GM18499 (cell line): ENCODE measurements around the gene GRAMD4.

Source experiments
- ATAC-seq: cut with Tn5 transposase; IDR thresholded peaks from one replicate; pipeline ENCODE4 v1.9.1; 2021; ENCODE audit warnings: moderate number of reproducible peaks; ENCODE audit not compliant: insufficient read depth, unreplicated experiment

The GRAMD4 gene

DNA sequence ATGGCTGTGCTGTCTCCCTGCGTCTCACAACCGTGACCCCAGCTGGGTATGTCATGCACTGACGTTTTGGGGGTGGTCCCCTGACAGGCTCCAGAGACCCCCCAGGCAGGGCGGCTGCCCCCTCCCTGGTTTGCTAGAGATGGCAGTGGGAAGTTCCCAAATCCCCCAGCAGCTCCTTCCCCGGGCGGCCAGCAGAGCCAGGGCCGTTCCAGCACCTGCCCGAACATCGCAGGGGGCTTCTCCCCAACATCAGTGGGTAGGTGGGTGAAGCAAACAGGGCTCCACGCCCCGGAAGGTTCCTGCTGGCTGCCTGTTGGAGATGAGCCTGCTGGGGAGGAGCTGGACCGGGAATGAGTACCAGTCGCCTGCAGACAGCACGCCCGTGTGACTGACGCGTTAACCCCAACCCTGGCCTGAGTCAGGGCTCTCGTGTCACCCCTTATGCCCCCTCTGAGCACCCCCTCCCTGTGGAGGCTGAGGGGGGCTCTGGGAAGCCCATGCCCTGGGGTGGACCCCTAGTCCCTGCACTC lies 45.6 kb downstream of the GRAMD4 start:
- no peak for ATAC-seq

DNA sequence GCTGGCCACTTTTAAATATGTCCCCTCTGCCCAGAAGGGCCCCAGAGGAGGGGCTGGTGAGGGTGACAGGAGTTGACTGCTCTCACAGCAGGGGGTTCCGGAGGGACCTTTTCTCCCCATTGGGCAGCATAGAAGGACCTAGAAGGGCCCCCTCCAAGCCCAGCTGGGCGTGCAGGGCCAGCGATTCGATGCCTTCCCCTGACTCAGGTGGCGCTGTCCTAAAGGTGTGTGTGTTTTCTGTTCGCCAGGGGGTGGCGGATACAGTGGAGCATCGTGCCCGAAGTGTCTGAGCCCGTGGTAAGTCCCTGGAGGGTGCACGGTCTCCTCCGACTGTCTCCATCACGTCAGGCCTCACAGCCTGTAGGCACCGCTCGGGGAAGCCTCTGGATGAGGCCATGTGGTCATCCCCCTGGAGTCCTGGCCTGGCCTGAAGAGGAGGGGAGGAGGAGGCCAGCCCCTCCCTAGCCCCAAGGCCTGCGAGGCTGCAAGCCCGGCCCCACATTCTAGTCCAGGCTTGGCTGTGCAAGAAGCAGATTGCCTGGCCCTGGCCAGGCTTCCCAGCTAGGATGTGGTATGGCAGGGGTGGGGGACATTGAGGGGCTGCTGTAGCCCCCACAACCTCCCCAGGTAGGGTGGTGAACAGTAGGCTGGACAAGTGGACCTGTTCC lies 46.5 kb downstream of the GRAMD4 start:
- ATAC-seq = no peak

DNA sequence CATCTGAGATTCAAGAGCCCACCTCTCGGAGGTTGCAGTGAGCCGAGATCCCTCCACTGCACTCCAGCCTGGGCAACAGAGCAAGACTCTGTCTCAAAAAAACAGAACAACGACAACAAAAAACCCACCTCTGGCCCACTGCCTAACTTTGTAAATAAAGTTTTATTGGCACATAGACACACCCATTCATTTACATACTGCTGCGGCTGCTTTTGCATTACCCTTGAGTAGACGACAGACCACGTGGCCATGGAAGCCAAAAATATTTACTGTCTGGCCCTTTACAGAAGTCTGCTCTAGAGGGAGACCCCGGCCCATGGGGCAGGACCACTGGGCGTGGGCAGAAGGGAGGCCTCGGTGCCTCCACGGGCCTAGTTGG lies 47.0 kb downstream of the GRAMD4 start:
- no peak for ATAC-seq

DNA sequence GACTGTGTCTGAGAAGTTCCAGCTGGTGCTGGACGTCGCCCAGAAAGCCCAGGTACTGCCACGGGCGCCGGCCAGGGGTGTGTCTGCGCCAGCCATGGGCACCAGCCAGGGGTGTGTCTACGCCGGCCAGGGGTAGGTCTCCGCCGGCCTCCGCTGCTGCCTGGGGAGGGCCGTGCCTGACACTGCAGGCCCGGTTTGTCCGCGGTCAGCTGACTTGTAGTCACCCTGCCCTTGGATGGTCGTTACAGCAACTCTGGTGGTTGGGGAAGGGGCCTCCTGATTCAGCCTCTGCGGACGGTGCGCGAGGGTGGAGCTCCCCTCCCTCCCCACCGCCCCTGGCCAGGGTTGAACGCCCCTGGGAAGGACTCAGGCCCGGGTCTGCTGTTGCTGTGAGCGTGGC lies 47.9 kb downstream of the GRAMD4 start:
- ATAC-seq = no peak

DNA sequence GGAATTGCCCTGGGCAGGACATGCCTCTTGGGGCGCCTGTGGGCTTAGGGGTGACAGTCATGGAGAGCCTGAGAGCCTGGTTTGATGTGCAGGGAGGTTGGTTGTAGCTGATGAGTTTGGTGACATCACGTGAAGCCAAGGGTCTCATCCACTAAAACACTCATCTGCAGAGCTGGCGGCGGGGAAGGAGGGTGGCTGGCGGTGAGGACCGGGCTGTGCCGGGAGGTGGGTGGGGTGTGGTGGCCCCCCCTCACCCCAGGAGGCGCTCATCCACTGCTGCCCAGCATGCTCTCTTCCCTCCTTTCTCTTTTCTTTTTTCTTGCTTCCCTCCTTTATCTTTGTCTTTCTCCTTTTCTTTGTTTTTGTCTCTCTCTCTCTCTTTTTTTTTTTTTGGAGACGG lies 49.0 kb downstream of the GRAMD4 start:
- ATAC-seq = no peak

DNA sequence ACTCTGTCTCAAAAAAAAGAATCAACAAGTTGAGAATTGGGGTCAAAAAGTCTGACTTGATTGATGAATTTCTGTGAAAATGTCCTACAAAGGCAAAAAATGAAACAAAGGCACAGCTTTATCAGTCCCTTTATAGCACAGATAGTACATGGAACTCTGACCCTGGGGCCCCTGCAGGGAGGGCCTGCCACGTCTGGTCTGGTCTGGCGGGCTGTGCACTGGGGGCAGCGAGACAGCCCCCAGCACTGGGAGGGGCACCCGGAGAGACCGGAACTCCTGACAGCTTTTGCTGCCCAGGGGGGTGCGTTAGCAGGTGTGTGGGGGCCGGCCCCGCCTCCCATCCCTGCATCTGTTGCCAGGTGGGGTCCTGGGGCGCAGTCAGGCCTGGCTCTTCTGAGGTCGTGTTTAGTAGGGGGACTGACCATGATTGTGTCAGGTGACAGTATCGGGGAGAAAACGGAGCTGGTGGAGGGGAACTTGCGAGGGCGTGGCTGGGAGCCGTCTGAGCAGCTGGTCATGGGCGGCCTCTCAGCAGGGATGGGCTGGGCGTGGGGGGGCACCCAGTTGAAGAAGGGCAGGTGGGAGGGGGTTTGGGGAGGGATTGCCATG lies 51.7 kb downstream of the GRAMD4 start:
- no peak for ATAC-seq

DNA sequence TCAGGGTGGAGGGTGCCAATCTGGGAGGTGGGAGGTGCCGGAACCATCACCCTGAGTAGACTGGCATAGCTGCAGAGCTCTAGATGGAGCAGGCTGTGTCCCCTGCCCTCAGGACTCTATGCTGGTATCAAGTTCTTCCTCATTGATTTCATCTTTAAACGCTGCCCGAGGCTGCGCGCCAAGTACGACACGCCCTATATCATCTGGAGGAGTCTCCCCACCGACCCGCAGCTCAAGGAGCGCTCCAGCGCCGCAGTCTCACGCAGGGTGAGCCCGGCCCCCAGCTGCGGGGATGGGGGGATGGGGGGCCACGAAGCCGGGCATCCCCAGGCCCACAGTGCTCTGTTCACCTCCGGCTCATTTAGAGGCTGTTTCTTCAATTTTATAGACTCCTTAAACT lies 52.5 kb downstream of the GRAMD4 start:
- no peak for ATAC-seq

DNA sequence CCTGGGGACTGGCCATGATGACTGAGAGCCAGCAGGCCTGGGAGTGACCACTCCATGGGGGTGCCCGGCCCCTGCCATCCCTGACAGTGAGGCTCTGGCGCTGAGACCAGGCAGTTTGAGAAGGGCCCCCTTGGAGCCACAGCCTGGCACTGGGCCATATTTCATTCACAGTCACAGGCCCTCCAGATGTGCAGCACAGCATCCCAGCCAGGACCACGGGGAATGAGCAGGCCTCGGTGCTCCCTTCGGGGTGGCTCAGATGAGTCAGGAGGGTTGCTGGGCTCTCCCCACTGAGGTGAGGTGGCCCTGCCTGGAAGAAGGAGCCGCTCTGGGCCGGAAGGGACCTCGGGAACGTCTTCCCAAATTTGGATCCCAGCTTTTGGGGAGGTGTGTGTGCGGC lies 53.0 kb downstream of the GRAMD4 start:
- no peak for ATAC-seq

DNA sequence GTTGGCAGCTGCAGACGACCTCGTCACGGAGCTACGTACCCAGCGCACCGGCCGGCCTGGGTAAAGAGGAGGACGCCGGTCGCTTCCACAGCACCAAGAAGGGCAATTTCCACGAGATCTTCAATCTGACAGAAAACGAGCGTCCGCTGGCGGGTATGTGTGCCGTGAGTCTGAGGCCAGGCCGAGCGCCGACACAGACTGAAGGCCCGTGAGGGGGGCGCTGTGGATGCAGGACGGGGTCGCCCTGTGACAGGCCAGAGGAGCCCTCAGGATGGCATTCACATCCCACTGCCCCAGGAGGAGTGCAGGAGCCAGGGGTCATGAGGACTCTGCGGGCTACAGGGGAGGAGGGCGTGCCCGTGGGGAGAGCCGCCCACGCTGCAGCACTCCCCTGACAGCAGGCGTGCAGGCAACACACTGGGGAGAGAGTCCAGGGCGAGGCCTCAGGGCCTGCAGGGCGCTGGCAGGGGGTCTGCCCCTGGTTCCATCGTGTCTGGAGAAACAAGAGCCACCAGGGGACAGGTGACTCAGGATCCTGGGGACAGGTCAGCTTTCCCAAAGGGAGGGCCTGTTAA lies 53.6 kb downstream of the GRAMD4 start:
- no peak for ATAC-seq

DNA sequence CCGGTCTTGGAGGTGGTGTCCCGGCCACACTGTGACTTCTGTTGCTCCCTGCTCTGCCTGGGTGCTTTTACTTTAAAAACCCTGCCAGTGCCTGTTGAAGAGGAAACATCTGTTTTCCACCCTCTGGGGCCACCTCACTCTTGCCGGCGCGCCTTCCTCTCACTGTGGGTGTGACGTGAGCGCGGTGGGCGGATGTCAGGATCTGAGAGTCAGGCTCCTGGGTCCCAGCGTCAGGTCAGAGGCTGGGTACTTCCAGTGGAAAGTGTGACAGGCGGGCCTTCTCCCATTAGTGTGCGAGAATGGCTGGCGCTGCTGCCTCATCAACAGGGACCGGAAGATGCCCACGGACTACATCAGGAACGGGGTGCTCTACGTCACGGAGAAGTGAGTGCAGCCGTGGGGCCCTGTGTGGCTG lies 54.2 kb downstream of the GRAMD4 start:
- no peak for ATAC-seq

DNA sequence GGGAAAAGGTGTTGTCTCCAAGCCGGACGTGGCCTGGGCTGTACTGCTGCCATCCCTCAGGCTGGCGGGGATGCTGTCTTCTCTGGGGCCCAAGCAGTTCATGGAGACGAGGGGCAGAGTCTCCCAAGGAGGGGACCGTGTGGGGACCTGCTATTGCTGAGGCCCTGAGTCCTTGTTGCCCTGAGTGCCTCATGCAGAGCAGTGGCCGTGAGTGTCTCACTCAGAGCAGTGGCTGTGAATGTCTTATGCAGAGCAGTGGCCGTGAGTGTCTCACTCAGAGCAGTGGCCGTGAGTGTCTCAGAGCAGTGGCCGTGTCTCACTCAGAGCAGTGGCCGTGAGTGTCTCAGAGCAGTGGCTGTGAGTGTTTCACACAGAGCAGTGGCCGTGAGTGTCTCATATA lies 54.7 kb downstream of the GRAMD4 start:
- no peak for ATAC-seq

DNA sequence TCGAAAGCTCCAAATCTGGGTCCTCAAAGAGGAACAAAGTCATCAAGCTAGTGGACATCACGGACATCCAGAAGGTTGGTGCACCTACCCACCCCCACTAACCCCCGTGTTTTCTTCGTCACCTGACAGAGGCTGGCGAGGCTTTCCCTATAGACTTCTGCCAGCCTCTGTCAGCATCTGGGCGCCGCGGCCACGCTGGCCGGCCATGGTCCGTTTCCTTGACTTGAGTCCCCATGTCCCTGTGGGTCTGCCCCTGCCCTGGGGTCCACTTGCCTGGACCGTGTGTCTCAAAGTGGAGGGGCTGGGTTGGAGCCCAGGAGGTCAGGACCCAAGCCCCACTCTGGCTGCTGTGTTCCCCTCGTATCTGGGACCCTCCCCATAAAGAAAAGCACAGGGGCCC lies 55.3 kb downstream of the GRAMD4 start:
- no peak for ATAC-seq

DNA sequence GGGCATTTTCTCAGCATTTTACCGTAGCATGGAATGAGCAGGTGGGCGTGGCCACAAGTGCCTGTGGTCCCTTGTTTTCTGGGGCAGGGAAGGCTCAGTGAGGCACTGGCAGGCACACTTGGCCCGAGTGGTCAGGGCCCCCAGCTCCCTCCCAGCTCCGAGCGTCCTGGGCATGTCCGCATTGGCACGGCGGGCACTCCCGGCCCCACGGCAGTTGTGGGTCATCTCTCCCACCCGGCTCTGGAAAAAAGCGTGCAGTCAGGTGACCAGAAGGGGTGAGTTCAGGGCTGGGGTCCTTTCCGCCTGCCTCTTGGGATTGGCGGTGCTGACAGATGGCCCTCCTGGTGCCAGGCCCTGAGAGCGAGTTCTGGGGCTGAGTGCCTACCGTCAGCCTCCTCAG lies 55.8 kb downstream of the GRAMD4 start:
- ATAC-seq = no peak

DNA sequence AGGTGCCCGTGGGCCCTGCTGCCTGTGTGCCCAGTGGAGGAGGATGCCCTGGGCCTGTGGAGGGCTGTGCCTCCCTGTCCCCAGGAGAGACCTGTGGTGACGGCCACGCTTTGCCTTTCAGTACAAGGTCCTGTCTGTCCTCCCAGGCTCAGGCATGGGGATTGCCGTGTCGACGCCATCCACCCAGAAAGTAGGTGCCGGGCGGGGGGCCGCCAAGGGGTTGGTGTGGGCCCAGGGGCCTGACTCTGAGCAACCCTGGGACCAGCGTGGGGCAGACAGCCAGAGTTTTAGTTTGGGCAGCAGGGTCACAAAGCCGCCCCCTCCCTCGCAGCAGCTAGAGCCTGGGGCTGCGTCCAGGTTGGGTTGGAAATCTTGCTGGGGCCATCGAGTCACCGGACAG lies 56.3 kb downstream of the GRAMD4 start:
- no peak for ATAC-seq

DNA sequence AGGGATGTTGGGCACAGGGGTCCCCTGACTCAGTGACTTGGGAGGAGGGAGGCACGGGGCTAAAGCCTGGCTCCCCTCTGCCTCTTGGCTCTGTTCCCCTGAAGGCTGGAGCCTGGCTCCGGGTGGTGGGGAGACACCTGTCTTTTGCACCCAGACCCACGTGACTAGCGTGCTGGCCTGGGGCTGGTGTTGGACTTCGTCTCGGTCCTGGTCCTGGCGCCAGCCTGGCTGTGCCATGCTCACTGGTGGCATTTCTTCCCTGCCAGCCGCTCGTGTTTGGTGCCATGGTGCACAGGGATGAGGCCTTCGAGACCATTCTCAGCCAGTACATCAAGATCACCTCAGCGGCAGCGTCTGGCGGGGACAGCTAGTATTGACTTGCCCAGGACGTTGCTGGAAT lies 56.7 kb downstream of the GRAMD4 start:
- no peak for ATAC-seq

DNA sequence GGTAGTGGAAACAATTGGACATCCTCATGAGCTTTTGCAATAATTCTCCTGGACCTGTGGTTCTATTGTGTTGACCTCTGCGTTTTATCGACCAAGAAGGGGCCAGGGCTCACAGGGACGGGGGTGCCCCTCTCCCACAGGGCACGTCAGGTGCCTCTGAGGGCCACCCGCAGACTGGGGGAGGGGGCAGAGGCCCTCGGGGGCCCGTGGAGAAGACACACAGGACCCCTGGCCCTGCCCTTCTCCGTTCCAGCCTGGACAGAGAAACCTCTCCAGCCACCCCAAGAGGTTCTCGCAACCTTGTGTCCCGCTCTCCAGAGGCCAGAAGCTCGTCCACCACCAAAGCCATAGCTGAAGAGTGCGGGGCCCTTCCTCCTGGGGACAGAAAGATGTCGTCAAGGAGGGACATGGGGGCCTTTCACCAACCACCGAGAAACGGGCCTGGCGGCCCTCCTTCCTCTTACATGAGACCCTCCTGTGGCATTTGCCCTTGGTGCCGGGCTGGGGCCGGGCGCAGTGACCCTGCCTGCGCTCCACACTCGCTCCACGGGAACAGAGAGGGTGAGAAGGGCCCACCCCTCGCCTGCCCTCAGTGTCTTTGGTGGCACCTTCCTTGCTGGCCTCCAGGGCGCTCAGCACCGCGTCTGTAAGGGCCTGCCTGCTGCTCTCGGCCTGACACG lies 57.3 kb downstream of the GRAMD4 start:
- no peak for ATAC-seq

DNA sequence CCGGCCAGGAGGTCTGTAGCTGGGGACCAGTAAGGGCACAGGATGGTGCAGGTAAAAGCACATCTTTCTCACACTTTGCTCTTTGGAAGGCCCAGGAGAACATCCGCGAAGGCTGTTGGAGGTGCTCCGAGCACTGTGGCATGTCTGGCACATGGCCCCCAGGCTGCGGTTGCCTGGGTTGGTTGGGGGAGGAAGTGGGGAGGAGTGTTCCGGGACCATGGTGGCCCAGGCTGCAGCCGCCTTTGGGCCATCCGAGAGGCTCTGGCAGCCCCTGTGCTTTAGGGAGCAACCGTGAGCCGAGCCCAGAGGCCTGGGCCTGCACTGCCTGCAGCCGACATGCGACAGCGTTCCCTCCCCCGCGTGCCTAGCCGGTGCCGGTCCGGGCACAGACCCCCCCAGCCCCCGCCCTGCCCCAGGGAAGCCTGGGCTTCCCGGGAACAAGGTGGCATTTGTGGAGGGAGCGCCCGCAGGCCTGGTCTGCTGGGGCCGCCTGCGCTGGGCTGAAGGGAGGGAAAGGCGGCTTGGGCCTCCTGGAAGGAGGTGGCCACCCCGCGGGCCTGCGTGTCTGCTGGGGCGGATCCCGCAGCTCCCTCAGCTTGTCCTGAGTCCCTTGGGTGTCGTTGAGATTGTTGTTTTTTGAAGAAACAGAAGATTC lies 57.9 kb downstream of the GRAMD4 start:
- no peak for ATAC-seq

DNA sequence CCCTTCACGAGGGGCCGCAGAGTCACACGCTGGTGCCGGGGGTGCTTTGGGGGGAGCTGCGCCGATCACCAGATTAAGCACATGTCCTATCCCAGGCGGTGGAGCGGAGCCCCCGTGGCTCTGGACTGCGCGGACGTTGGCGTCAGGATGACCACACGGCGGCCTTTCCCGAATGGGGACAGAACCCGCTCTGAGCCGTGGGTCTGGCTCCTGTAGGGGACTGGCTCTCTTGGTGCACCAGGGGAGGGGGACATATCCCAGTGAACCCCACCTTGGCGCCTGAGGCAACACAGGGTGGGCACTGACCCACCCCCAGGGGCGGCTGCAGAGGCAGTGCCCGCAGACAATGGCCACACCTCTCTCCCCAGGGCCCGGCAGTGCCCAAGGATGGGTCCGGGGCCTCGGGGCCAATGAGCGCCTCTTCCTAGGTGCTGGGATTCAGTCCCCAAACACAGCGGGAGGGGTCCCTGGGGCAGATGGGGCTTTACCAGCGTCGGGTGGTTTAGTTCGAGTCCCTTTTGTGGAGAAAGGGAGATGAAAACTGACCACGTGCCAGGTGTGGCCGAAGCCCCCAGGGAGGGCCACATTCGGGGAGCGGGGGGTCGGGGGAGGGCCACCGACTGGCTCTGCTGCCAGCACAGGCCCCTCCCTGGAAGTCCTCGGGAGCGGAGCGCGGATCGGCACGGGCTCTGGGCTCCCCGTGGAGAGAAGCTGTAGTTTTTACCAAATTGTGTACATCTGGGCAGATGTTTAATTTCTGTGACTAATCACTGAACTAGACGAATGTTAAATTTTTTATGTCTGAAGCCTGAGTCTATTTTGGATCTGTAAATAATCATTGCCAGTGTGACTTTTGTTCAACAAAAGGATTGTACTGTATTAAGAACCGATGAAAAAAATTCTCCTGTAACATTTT lies 58.9 kb downstream of the GRAMD4 start:
- ATAC-seq = no peak

DNA sequence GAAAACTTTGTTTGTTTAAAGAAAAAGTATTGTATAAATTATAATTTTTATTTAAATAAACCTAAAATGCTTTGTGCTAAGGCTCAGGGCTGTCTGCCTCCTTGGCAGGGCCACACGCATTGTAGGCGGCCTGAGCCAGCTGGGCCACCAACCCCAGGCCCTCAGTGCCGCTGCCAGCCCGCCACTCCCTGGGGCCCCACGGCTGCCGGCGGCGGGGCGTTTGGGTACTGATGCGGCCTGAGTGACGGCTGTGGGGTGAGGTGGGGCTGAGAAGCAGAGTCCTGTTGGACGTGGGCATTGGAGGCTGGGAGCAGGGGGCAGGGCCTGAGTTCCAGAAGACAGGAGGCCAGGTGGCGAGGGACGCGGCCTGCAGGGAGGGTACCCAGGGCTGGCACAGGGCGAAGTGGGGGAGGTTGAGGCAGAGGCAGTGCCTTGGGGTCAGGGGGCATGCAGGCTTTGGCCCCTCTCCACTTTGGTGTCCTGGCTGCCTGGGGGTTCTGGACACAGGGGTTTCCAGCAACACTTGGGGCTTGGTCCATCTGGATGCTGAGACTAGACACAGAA lies 59.6 kb downstream of the GRAMD4 start:
- no peak for ATAC-seq

DNA sequence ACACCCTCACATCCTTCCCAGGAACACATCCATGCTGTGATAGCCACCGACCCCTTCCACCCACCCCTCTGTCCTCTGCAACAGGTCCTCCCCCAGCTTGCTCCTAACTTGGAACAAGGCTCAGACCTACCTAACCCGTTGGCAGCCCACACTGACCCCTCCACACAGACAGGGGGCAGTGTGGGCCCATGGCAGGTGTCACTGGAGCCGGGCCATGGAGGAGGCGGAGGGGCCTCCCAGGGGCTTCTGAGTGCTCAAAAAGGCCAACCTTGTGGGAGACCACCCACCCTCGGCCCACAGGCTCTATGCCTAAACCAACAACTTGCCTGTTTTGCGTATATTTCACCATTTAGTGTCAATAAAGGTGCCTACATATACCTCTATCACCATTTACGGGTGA lies 60.8 kb downstream of the GRAMD4 start:
- no peak for ATAC-seq
